Caco-2 (cell line): ENCODE results near the gene TBX15. TPM values are rescaled to one million over a fixed set of nuclear protein-coding genes. Genes with fewer than 3 reads are reported as not detected.

Experiments
- BruUV-seq: library from RNA; stranded (reverse); fragments of 400-500 nt; replicated peaks from 2 replicates; lab custom pipeline; 2021; lab: Mats Ljungman, UMichigan
- CTCF ChIA-PET: fragments of 300-600 bp; sonication (Branson Sonifier 250); formaldehyde crosslinking; loops from one replicate; lab custom pipeline; 2022; ENCODE audit warnings: antibody characterized with exemption; lab: Charles Lee
- POLR2A ChIA-PET: fragments of 300-600 bp; sonication (Branson Sonifier 250); formaldehyde crosslinking; loops from one replicate; lab custom pipeline; 2022; ENCODE audit warnings: antibody characterized with exemption; lab: Charles Lee
- DNase-seq, 2 experiments: peaks; one replicate each; pipeline versions ENCODE4 v3.0.0 to v3.0.0-alpha.2; 2020 to 2022
- H3K27me3 ChIP-seq: replicated peaks from 2 replicates; pipeline ENCODE4 v1.6.0; 2011; ENCODE audit warnings: low read length; ENCODE audit not compliant: control insufficient read depth, insufficient read depth
- H3K36me3 ChIP-seq: 2 replicates; pipeline ENCODE4 v1.5.1; 2011; ENCODE audit warnings: low read length; ENCODE audit not compliant: control insufficient read depth, insufficient read depth
- H3K4me1 ChIP-seq: fragments of 250-450 bp; sonication (Bioruptor Pico); 2 replicates; pipeline ENCODE4 v1.5.1; 2020; ENCODE audit warnings: mild to moderate bottlenecking
- H3K4me3 ChIP-seq: 2 replicates; pipeline ENCODE4 v1.5.1; 2011; ENCODE audit warnings: low read depth, mild to moderate bottlenecking, control low read depth, low read length
- H3K9me3 ChIP-seq: fragments of 250-450 bp; sonication (Bioruptor Pico); 2 replicates; pipeline ENCODE4 v1.5.1; 2020; ENCODE audit warnings: mild to moderate bottlenecking, moderate library complexity
- H3K27ac Mint-ChIP-seq: one replicate; pipeline ENCODE4 v1.8.0; 2022; ENCODE audit warnings: mixed read lengths; ENCODE audit not compliant: unreplicated experiment
- H3K27me3 Mint-ChIP-seq: one replicate; pipeline ENCODE4 v1.8.0; 2022; ENCODE audit warnings: mixed read lengths; ENCODE audit not compliant: insufficient read depth, unreplicated experiment
- H3K36me3 Mint-ChIP-seq: one replicate; pipeline ENCODE4 v1.8.0; 2022; ENCODE audit warnings: mild to moderate bottlenecking, mixed read lengths; ENCODE audit not compliant: insufficient read depth, unreplicated experiment
- H3K4me1 Mint-ChIP-seq: one replicate; pipeline ENCODE4 v1.8.0; 2022; ENCODE audit warnings: low read depth, mixed read lengths; ENCODE audit not compliant: unreplicated experiment
- H3K4me3 Mint-ChIP-seq: one replicate; pipeline ENCODE4 v1.8.0; 2022; ENCODE audit warnings: mild to moderate bottlenecking, moderate library complexity, mixed read lengths; ENCODE audit not compliant: unreplicated experiment
- H3K9me3 Mint-ChIP-seq: one replicate; pipeline ENCODE4 v1.8.0; 2022; ENCODE audit warnings: mixed read lengths; ENCODE audit not compliant: unreplicated experiment
- intact Hi-C: fragments of 100-400 bp; cut with micrococcal nuclease; formaldehyde crosslinking; loops from one replicate; pipeline ENCODE4 v1.10.0; 2022; ENCODE audit not compliant: unreplicated experiment
- total RNA-seq: library from RNA; stranded (reverse); gene quantifications from 2 replicates; pipeline ENCODE4 v1.2.3, GENCODE V29; 2022
- TF ChIP-seq, protein P1 (sequence below), 2 experiments: fragments of 200-600 bp in 1 of 2; IDR thresholded peaks; 1 replicate in 1 of 2; 2 replicates in 1 of 2; pipeline versions ENCODE4 v1.5.1 to v1.8.0; 2011 to 2022; ENCODE audit warnings: antibody characterized with exemption in 1 of 2, control low read depth in 1 of 2, inconsistent platforms in 1 of 2, low read depth in 1 of 2, low read length in 1 of 2, mild to moderate bottlenecking in 1 of 2, moderate library complexity in 1 of 2; ENCODE audit not compliant: insufficient read depth in 1 of 2, severe bottlenecking in 1 of 2, unreplicated experiment in 1 of 2

The TBX15 gene
- total RNA-seq, 1 experiment from 2014 or later = 0.11 TPM

- intact Hi-C loops = no loop called here
- no peaks in the 10 kb centered on the region for H3K4me1 ChIP-seq
- Mint-ChIP-seq H3K9me3 (no peaks in the 10 kb centered on the region), H3K27me3 (no peaks in the 10 kb centered on the region), H3K36me3 (no peaks in the 10 kb centered on the region), H3K27ac (no peak overlapping the region), H3K4me1 (no peaks in the 10 kb centered on the region), H3K4me3 (no peak overlapping the region)
- TF ChIP-seq, protein P1, sequence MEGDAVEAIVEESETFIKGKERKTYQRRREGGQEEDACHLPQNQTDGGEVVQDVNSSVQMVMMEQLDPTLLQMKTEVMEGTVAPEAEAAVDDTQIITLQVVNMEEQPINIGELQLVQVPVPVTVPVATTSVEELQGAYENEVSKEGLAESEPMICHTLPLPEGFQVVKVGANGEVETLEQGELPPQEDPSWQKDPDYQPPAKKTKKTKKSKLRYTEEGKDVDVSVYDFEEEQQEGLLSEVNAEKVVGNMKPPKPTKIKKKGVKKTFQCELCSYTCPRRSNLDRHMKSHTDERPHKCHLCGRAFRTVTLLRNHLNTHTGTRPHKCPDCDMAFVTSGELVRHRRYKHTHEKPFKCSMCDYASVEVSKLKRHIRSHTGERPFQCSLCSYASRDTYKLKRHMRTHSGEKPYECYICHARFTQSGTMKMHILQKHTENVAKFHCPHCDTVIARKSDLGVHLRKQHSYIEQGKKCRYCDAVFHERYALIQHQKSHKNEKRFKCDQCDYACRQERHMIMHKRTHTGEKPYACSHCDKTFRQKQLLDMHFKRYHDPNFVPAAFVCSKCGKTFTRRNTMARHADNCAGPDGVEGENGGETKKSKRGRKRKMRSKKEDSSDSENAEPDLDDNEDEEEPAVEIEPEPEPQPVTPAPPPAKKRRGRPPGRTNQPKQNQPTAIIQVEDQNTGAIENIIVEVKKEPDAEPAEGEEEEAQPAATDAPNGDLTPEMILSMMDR (IDR thresholded peaks at IDR 0.05; ENCODE audit: insufficient read depth in 1 of 2, low read depth in 1 of 2, low read length in 1 of 2, severe bottlenecking in 1 of 2, unreplicated experiment in 1 of 2) = no peak
- H3K27me3 ChIP-seq = no peaks in the 10 kb centered on the region
- no peak for DNase-seq
- ChIA-PET POLR2A (no interaction called here), CTCF (no interaction called here)
- H3K4me3 ChIP-seq = no peak overlapping the region
- no peaks in the 10 kb centered on the region for H3K9me3 ChIP-seq
- no peaks in the 10 kb centered on the region for H3K36me3 ChIP-seq
- BruUV-seq = no TSS peak
These were observed 9.1 kb upstream of the TBX15 start for GRCh38 chr1:118997225-118997624.

GRCh38 chr1:118995312-118996016 is 7.3 kb upstream of the TBX15 start:
- Histone ChIP-seq H3K4me1 (no peaks in the 10 kb centered on the region), H3K27me3 (no peaks in the 10 kb centered on the region), H3K4me3 (no peak overlapping the region), H3K9me3 (no peaks in the 10 kb centered on the region), H3K36me3 (no peaks in the 10 kb centered on the region)
- H3K4me3 Mint-ChIP-seq = no peak overlapping the region
- no peaks in the 10 kb centered on the region for H3K4me1 Mint-ChIP-seq
- TF ChIP-seq, protein P1 (IDR thresholded peaks at IDR 0.05; ENCODE audit: insufficient read depth in 1 of 2, low read depth in 1 of 2, low read length in 1 of 2, severe bottlenecking in 1 of 2, unreplicated experiment in 1 of 2) = no peak
- no TSS peak for BruUV-seq
- ChIA-PET CTCF (no interaction called here), POLR2A (no interaction called here)
- no peak for DNase-seq
- no peaks in the 10 kb centered on the region for H3K36me3 Mint-ChIP-seq
- H3K27me3 Mint-ChIP-seq = no peaks in the 10 kb centered on the region
- no peak overlapping the region for H3K27ac Mint-ChIP-seq
- intact Hi-C loops = no loop called here
- H3K9me3 Mint-ChIP-seq = no peaks in the 10 kb centered on the region

DNA sequence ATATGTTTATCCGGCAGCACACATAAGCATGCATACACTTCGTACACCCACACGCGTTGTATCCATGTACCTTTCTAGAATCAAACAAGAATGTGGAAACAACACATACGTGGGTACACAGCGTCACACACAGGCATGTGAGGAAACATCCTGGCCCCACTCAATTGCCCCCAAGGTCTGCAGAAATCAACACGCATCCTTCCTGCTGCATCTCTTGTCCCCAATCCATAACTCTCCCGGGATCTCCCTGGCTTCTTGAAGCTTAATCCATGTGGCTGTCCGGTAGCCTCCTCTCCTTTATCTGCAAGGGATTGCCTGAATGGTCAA is 5.5 kb upstream of the TBX15 start:
- Histone ChIP-seq H3K36me3 (no peaks in the 10 kb centered on the region), H3K27me3 (no peaks in the 10 kb centered on the region), H3K9me3 (no peaks in the 10 kb centered on the region), H3K4me3 (no peak overlapping the region), H3K4me1 (no peaks in the 10 kb centered on the region)
- ChIA-PET POLR2A (no interaction called here), CTCF (no interaction called here)
- intact Hi-C loops = no loop called here
- Mint-ChIP-seq H3K27me3 (no peaks in the 10 kb centered on the region), H3K4me3 (no peak overlapping the region), H3K36me3 (no peaks in the 10 kb centered on the region), H3K4me1 (no peaks in the 10 kb centered on the region), H3K27ac (no peak overlapping the region), H3K9me3 (no peaks in the 10 kb centered on the region)
- TF ChIP-seq, protein P1 (IDR thresholded peaks at IDR 0.05; ENCODE audit: insufficient read depth in 1 of 2, low read depth in 1 of 2, low read length in 1 of 2, severe bottlenecking in 1 of 2, unreplicated experiment in 1 of 2) = no peak
- no TSS peak for BruUV-seq
- DNase-seq = no peak
